Tibial nerve (tissue), 4 donors: ENCODE data around the gene DHCR7. TPM values are rescaled to one million over a fixed set of nuclear protein-coding genes. Genes with fewer than 3 reads are reported as not detected.
A peak's percentile ranks its signal among the peaks of the same experiment; 100 is the strongest.

Experiments
- DNase-seq, 2 donors: peaks; one replicate each; pipeline ENCODE4 v3.0.0-alpha.2; 2019; ENCODE audit warnings: low spot score in 2 of 2
- H3K27ac ChIP-seq, 4 donors: fragments of 200-600 bp; sonication (generic) in 3 of 4; one replicate each; pipeline ENCODE4 v1.5.1; 2017 to 2019; ENCODE audit warnings: mild to moderate bottlenecking in 1 of 4
- H3K27me3 ChIP-seq, 2 donors: fragments of 200-600 bp; sonication (generic) in 1 of 2; one replicate each; pipeline versions ENCODE4 v1.5.1 to v1.6.0; 2017 to 2019
- H3K36me3 ChIP-seq, 3 donors: fragments of 200-600 bp; sonication (generic); one replicate each; pipeline ENCODE4 v1.5.1; 2018 to 2019
- H3K4me1 ChIP-seq, 4 donors: fragments of 200-600 bp; sonication (generic) in 3 of 4; one replicate each; pipeline ENCODE4 v1.5.1; 2017 to 2019
- H3K4me3 ChIP-seq, 4 donors: fragments of 200-600 bp; sonication (generic) in 3 of 4; one replicate each; pipeline ENCODE4 v1.5.1; 2017 to 2019; ENCODE audit warnings: mild to moderate bottlenecking in 1 of 4, moderate library complexity in 1 of 4
- H3K9me3 ChIP-seq, 4 donors: fragments of 200-600 bp; sonication (generic) in 3 of 4; one replicate each; pipeline ENCODE4 v1.5.1; 2017 to 2019
- CTCF ChIP-seq, 5 experiments: fragments of 200-600 bp in 3 of 5; fragments of 450-650 bp in 2 of 5; sonication (generic) in 3 of 5; IDR thresholded peaks; one replicate each; pipeline ENCODE4 v1.5.1; 2016 to 2019; ENCODE audit warnings: antibody characterized with exemption in 5 of 5, mild to moderate bottlenecking in 3 of 5, moderate library complexity in 2 of 5
- EP300 ChIP-seq, 2 donors: sonication (generic); formaldehyde crosslinking; IDR thresholded peaks; one replicate each; pipeline ENCODE4 v1.6.1; 2017; ENCODE audit warnings: antibody characterized with exemption in 2 of 2, mild to moderate bottlenecking in 1 of 2
- POLR2A ChIP-seq, 2 donors: fragments of 450-650 bp; IDR thresholded peaks; one replicate each; pipeline ENCODE4 v1.6.1; 2017; ENCODE audit warnings: antibody characterized with exemption in 2 of 2, mild to moderate bottlenecking in 2 of 2, moderate library complexity in 2 of 2
- WGBS, 2 donors: methylation state at CpG; one replicate each; pipeline ENCODE4 v1.1.5; 2018; 5-methylcytosine and 5-hydroxymethylcytosine counted together
- total RNA-seq, 4 donors: library from RNA; depleted of rRNA; stranded (reverse); fragments of >200 nt; gene quantifications; one replicate each; pipeline ENCODE4 v1.1.0, GENCODE V29; 2016

DHCR7 gene
- total RNA-seq, 4 donors from 2014 or later: 10.3 to 17.3 (median 14.8) TPM

- TF ChIP-seq POLR2A (IDR thresholded peaks at IDR 0.05) (no peak), CTCF (IDR thresholded peaks at IDR 0.05) (no peak), EP300 (IDR thresholded peaks at IDR 0.05) (no peak)
- H3K9me3 ChIP-seq: no peaks in the 10 kb centered on the region
- H3K4me1 ChIP-seq: peaks cover 0 to 14% (median 0%) of the 10 kb centered on the region in 4 donors
- DNase-seq: no peak
- WGBS, 2 donors: 90 to 98% methylated on average over 6 of the region's 6 CpGs
- H3K27me3 ChIP-seq: no peaks in the 10 kb centered on the region
- H3K4me3 ChIP-seq: no peak overlapping the region
- peaks cover 0 to 4% (median 0%) of the 10 kb centered on the region in 3 donors for H3K36me3 ChIP-seq
- peak overlapping the region in 1 of 4 donors; percentile 53 for H3K27ac ChIP-seq
Measured at GRCh38 chr11:71429701-71430100, 18.5 kb downstream of the DHCR7 start.

- peak in 1 of 2 donors; percentile 50 for DNase-seq
- TF ChIP-seq EP300 (IDR thresholded peaks at IDR 0.05): peak in 1 of 2 donors; percentile 50
- no peak for TF ChIP-seq CTCF (IDR thresholded peaks at IDR 0.05)
- TF ChIP-seq POLR2A (IDR thresholded peaks at IDR 0.05): no peak
- H3K4me3 ChIP-seq: no peak overlapping the region
- 59 to 72% methylated on average over 7 of the region's 7 CpGs for WGBS, 2 donors
- no peaks in the 10 kb centered on the region for H3K9me3 ChIP-seq
- peaks cover 0 to 14% (median 0%) of the 10 kb centered on the region in 4 donors for H3K4me1 ChIP-seq
- peak overlapping the region in 1 of 4 donors; percentile 53 for H3K27ac ChIP-seq
- no peaks in the 10 kb centered on the region for H3K36me3 ChIP-seq
- H3K27me3 ChIP-seq: no peaks in the 10 kb centered on the region
Measured at GRCh38 chr11:71428861-71429435, 19.2 kb downstream of the DHCR7 start.

- Histone ChIP-seq H3K4me3 (no peak overlapping the region), H3K9me3 (no peaks in the 10 kb centered on the region), H3K4me1 (no peaks in the 10 kb centered on the region), H3K36me3 (no peaks in the 10 kb centered on the region), H3K27me3 (no peaks in the 10 kb centered on the region), H3K27ac (no peak overlapping the region)
- DNase-seq: no peak
- TF ChIP-seq CTCF (IDR thresholded peaks at IDR 0.05) (no peak), EP300 (IDR thresholded peaks at IDR 0.05) (no peak)
- WGBS, 2 donors: 61 to 64% methylated on average over 3 of the region's 3 CpGs
Measured at GRCh38 chr11:71426413-71426812, 21.8 kb downstream of the DHCR7 start.

- Histone ChIP-seq H3K27me3 (no peaks in the 10 kb centered on the region), H3K27ac (no peak overlapping the region), H3K4me1 (no peaks in the 10 kb centered on the region), H3K9me3 (no peaks in the 10 kb centered on the region), H3K4me3 (no peak overlapping the region), H3K36me3 (no peaks in the 10 kb centered on the region)
- no peak for DNase-seq
- TF ChIP-seq CTCF (IDR thresholded peaks at IDR 0.05): no peak
- no peak for TF ChIP-seq EP300 (IDR thresholded peaks at IDR 0.05)
- WGBS, 2 donors: 63 to 80% methylated on average over 4 of the region's 4 CpGs
Measured at GRCh38 chr11:71425860-71426259, 22.3 kb downstream of the DHCR7 start.

GRCh38 chr11:71425409-71425808 is 22.8 kb downstream of the DHCR7 start:
- TF ChIP-seq EP300 (IDR thresholded peaks at IDR 0.05) (no peak), POLR2A (IDR thresholded peaks at IDR 0.05) (no peak), CTCF (IDR thresholded peaks at IDR 0.05) (no peak)
- H3K27ac ChIP-seq: no peak overlapping the region
- H3K36me3 ChIP-seq: no peaks in the 10 kb centered on the region
- H3K4me1 ChIP-seq: no peaks in the 10 kb centered on the region
- no peak overlapping the region for H3K4me3 ChIP-seq
- H3K27me3 ChIP-seq: no peaks in the 10 kb centered on the region
- 88 to 96% methylated on average over 2 of the region's 2 CpGs for WGBS, 2 donors
- no peaks in the 10 kb centered on the region for H3K9me3 ChIP-seq
- DNase-seq: no peak
